Endothelial cell (in vitro differentiated cells): ENCODE results near the gene LARP4. TPM values are rescaled to one million over a fixed set of nuclear protein-coding genes. Genes with fewer than 3 reads are reported as not detected.
"Not testable (repeated sequence)": the region's sequence is repeated elsewhere in the genome, so short reads cannot be mapped to it uniquely, and the experiment has no call there.

ENCODE experiments used
- DNase-seq: peaks from one replicate; pipeline ENCODE4 v3.0.0; 2021; ENCODE audit warnings: low spot score
- H3K27ac Mint-ChIP-seq: one replicate; pipeline ENCODE4 v1.8.0; 2021; ENCODE audit warnings: mixed read lengths, inconsistent platforms; ENCODE audit not compliant: unreplicated experiment
- H3K27me3 Mint-ChIP-seq: one replicate; pipeline ENCODE4 v1.8.0; 2021; ENCODE audit warnings: mild to moderate bottlenecking, moderate library complexity, mixed read lengths, inconsistent platforms; ENCODE audit not compliant: unreplicated experiment
- H3K36me3 Mint-ChIP-seq: one replicate; pipeline ENCODE4 v1.8.0; 2021; ENCODE audit warnings: mild to moderate bottlenecking, low read depth, mixed read lengths, inconsistent platforms; ENCODE audit not compliant: unreplicated experiment
- H3K4me1 Mint-ChIP-seq: one replicate; pipeline ENCODE4 v1.8.0; 2021; ENCODE audit warnings: mild to moderate bottlenecking, mixed read lengths, inconsistent platforms; ENCODE audit not compliant: unreplicated experiment
- H3K4me3 Mint-ChIP-seq: one replicate; pipeline ENCODE4 v1.8.0; 2021; ENCODE audit warnings: mild to moderate bottlenecking, mixed read lengths, inconsistent platforms; ENCODE audit not compliant: unreplicated experiment
- H3K9me3 Mint-ChIP-seq: one replicate; pipeline ENCODE4 v1.8.0; 2021; ENCODE audit warnings: mixed read lengths, inconsistent platforms; ENCODE audit not compliant: unreplicated experiment
- CTCF ChIP-seq: fragments of 200-600 bp; sonication (generic); IDR thresholded peaks from one replicate; pipeline ENCODE4 v1.5.0; 2021; ENCODE audit warnings: antibody characterized with exemption; ENCODE audit not compliant: unreplicated experiment
- total RNA-seq: library from RNA; stranded (reverse); fragmentation: NEBNext Ultra II Directional; extraction: Animal tissue kit (Norgen Biotek cat#: 25700); gene quantifications from one replicate; pipeline ENCODE4 v1.2.1, GENCODE V29; 2021; ENCODE audit not compliant: unreplicated experiment

The LARP4 gene
- total RNA-seq, 1 donor from 2014 or later, result 38.0 TPM

GRCh38 chr12:50375802-50376201 lies 24.9 kb upstream of the LARP4 start:
- Mint-ChIP-seq H3K9me3 (no peaks in the 10 kb centered on the region), H3K27me3 (no peaks in the 10 kb centered on the region), H3K4me1 (no peaks in the 10 kb centered on the region), H3K27ac (no peak overlapping the region), H3K4me3 (no peak overlapping the region), H3K36me3 (no peaks in the 10 kb centered on the region)
- DNase-seq, result no peak
- TF ChIP-seq CTCF, result no peak

- H3K27ac Mint-ChIP-seq, result no peak overlapping the region
- H3K36me3 Mint-ChIP-seq, result no peaks in the 10 kb centered on the region
- no peak for TF ChIP-seq CTCF
- no peaks in the 10 kb centered on the region for H3K4me1 Mint-ChIP-seq
- no peak overlapping the region for H3K4me3 Mint-ChIP-seq
- H3K9me3 Mint-ChIP-seq, result no peaks in the 10 kb centered on the region
- H3K27me3 Mint-ChIP-seq, result no peaks in the 10 kb centered on the region
- DNase-seq, result no peak
Observed at GRCh38 chr12:50380761-50381325, 19.8 kb upstream of the LARP4 start.

- no peak for DNase-seq
- Mint-ChIP-seq H3K9me3 (no peaks in the 10 kb centered on the region), H3K4me1 (no peaks in the 10 kb centered on the region), H3K36me3 (no peaks in the 10 kb centered on the region), H3K27ac (no peak overlapping the region), H3K4me3 (no peak overlapping the region), H3K27me3 (no peaks in the 10 kb centered on the region)
- no peak for TF ChIP-seq CTCF
Observed at GRCh38 chr12:50387487-50387886, 13.2 kb upstream of the LARP4 start.

GRCh38 chr12:50387972-50388478 lies 12.7 kb upstream of the LARP4 start:
- no peak overlapping the region for H3K27ac Mint-ChIP-seq

GRCh38 chr12:50388793-50389192 lies 11.9 kb upstream of the LARP4 start:
- H3K4me3 Mint-ChIP-seq, H3K27ac Mint-ChIP-seq, H3K9me3 Mint-ChIP-seq, H3K4me1 Mint-ChIP-seq, H3K36me3 Mint-ChIP-seq, H3K27me3 Mint-ChIP-seq, DNase-seq: not testable (repeated sequence)

More at GRCh38 chr12:50387972-50388478, 12.7 kb upstream of the LARP4 start:
- Mint-ChIP-seq H3K27me3 (no peaks in the 10 kb centered on the region), H3K9me3 (no peaks in the 10 kb centered on the region), H3K36me3 (no peaks in the 10 kb centered on the region), H3K4me3 (no peak overlapping the region), H3K4me1 (no peaks in the 10 kb centered on the region)
- no peak for TF ChIP-seq CTCF
- no peak for DNase-seq
